Measurements from ENCODE around the gene CAB39. TPM values are rescaled to one million over a fixed set of nuclear protein-coding genes. Genes with fewer than 3 reads are reported as not detected.

Gene CAB39
- total RNA-seq, 4 donors from 2014 or later = 73.6 to 105 (median 83.9) TPM

- Histone ChIP-seq H3K9me3 (no peaks in the 10 kb centered on the region), H3K4me3 (no peak overlapping the region), H3K27ac (replicated peaks in 1 of 4) (no peak overlapping the region), H3K27me3 (no peaks in the 10 kb centered on the region), H3K4me1 (peaks cover 3 to 8% (median 5%) of the 10 kb centered on the region in 4 donors), H3K36me3 (peaks cover 4 to 60% (median 26%) of the 10 kb centered on the region in 4 donors)
- TF ChIP-seq POLR2A (IDR thresholded peaks at IDR 0.05; ENCODE audit: low read depth) (no peak), EP300 (IDR thresholded peaks at IDR 0.05) (no peak), CTCF (IDR thresholded peaks at IDR 0.05) (no peak), POLR2AphosphoS5 (IDR thresholded peaks at IDR 0.05) (no peak)
- 85% methylated on average over 1 of the region's 1 CpG for WGBS
- intact Hi-C loops (cut with DNase I) = no loop called here
- no peak for DNase-seq (ENCODE audit: extremely low spot score)
Measured at GRCh38 chr2:230764346-230764745, 51.7 kb downstream of the CAB39 start.

- Histone ChIP-seq H3K4me3 (no peak overlapping the region), H3K9me3 (no peaks in the 10 kb centered on the region), H3K27ac (replicated peaks in 1 of 4) (no peak overlapping the region), H3K27me3 (no peaks in the 10 kb centered on the region), H3K4me1 (peaks cover 0 to 3% (median 0%) of the 10 kb centered on the region in 4 donors), H3K36me3 (peaks cover 4 to 56% (median 24%) of the 10 kb centered on the region in 4 donors)
- DNase-seq (ENCODE audit: extremely low spot score) = no peak
- TF ChIP-seq POLR2A (IDR thresholded peaks at IDR 0.05; ENCODE audit: low read depth) = no peak
- WGBS = 85% methylated on average over 4 of the region's 4 CpGs
- intact Hi-C loops (cut with DNase I) = no loop called here
Measured at GRCh38 chr2:230765611-230766300, 53.1 kb downstream of the CAB39 start.

GRCh38 chr2:230767862-230768388 is 55.3 kb downstream of the CAB39 start:
- intact Hi-C loops (cut with DNase I) = no loop called here
- Histone ChIP-seq H3K27me3 (no peaks in the 10 kb centered on the region), H3K27ac (replicated peaks in 1 of 4) (no peak overlapping the region), H3K4me1 (peaks cover 0 to 3% (median 0%) of the 10 kb centered on the region in 4 donors), H3K9me3 (no peaks in the 10 kb centered on the region), H3K36me3 (peaks cover 0 to 36% (median 10%) of the 10 kb centered on the region in 4 donors), H3K4me3 (no peak overlapping the region)
- 87% methylated on average over 2 of the region's 2 CpGs for WGBS
- TF ChIP-seq EP300 (IDR thresholded peaks at IDR 0.05) = no peak
- no peak for TF ChIP-seq POLR2AphosphoS5 (IDR thresholded peaks at IDR 0.05)
- TF ChIP-seq POLR2A (IDR thresholded peaks at IDR 0.05; ENCODE audit: low read depth) = no peak
- TF ChIP-seq CTCF (IDR thresholded peaks at IDR 0.05) = no peak
- DNase-seq (ENCODE audit: extremely low spot score) = no peak

- no peaks in the 10 kb centered on the region for H3K27me3 ChIP-seq
- peaks cover 0 to 9% (median 0%) of the 10 kb centered on the region in 4 donors for H3K36me3 ChIP-seq
- WGBS = 96% methylated on average over 3 of the region's 3 CpGs
- TF ChIP-seq POLR2A (IDR thresholded peaks at IDR 0.05; ENCODE audit: low read depth) (no peak), EP300 (IDR thresholded peaks at IDR 0.05) (no peak), CTCF (IDR thresholded peaks at IDR 0.05) (no peak), POLR2AphosphoS5 (IDR thresholded peaks at IDR 0.05) (no peak)
- peaks cover 19 to 21% (median 20%) of the 10 kb centered on the region in 4 donors for H3K4me1 ChIP-seq
- no peak overlapping the region for H3K27ac ChIP-seq (replicated peaks in 1 of 4)
- DNase-seq (ENCODE audit: extremely low spot score) = no peak
- H3K4me3 ChIP-seq = no peak overlapping the region
- intact Hi-C loops (cut with DNase I) = no loop called here
- no peaks in the 10 kb centered on the region for H3K9me3 ChIP-seq
Measured at GRCh38 chr2:230770804-230771203, 58.2 kb downstream of the CAB39 start.

GRCh38 chr2:230772156-230772555 is 59.5 kb downstream of the CAB39 start:
- no peak for DNase-seq (ENCODE audit: extremely low spot score)
- Histone ChIP-seq H3K36me3 (peaks cover 0 to 7% (median 0%) of the 10 kb centered on the region in 4 donors), H3K27ac (replicated peaks in 1 of 4) (no peak overlapping the region), H3K9me3 (no peaks in the 10 kb centered on the region), H3K27me3 (no peaks in the 10 kb centered on the region), H3K4me1 (peaks cover 19 to 31% (median 23%) of the 10 kb centered on the region in 4 donors), H3K4me3 (no peak overlapping the region)
- intact Hi-C loops (cut with DNase I) = no loop called here
- 100% methylated on average over 2 of the region's 2 CpGs for WGBS
- TF ChIP-seq POLR2A (IDR thresholded peaks at IDR 0.05; ENCODE audit: low read depth) = no peak
- TF ChIP-seq EP300 (IDR thresholded peaks at IDR 0.05) = no peak
- TF ChIP-seq POLR2AphosphoS5 (IDR thresholded peaks at IDR 0.05) = no peak
- no peak for TF ChIP-seq CTCF (IDR thresholded peaks at IDR 0.05)
